ENCODE results near the gene GTSE1. TPM values are rescaled to one million over a fixed set of nuclear protein-coding genes. Genes with fewer than 3 reads are reported as not detected.

The GTSE1 gene
- total and polyA plus RNA-seq, 9 donors, result 4.4 to 14.1 (median 10.8) TPM

DNA sequence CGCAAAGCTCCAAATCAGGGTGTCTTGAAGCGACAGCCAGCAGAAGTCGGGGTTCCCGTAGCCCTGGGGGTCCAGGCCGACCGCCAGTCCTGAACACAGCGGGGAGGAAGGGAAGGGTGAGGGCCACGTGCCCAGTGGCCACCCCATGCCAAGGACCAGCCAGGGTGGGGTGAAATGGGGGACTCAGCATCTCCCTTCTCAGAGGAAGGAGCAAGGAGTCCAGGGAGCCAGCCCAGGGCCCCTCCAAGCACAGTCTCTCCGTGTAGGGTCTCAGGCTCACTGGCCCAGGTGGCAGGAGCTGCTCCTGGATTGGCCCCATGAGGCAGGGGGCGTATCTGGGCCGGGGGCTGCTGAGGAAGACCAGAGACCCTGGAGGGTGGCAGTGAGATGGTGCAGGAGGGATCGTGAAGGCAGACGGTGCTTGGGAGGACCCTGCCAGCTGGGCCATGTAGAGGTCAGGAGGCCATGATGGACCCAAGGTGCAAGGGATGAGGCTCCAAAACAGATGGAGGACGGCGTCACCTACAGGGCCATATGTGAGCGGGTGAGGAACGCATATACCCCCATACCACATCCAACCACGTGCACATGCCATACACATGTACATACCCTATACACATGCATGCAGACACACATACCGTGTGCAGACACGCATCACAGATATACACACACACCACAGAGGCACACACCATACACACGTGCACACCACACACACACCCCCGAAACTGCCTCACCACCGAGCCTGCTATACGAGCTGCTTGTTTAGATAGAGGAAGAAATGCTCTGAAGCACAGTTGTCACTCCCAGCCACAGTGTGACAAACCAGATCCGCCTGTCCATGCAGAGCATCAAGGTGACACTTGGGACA is 73.3 kb downstream of the GTSE1 start:
- no peak overlapping the region for H3K27ac ChIP-seq (ENCODE audit: low read length)
- no peaks in the 10 kb centered on the region for H3K9me3 ChIP-seq (replicated peaks; ENCODE audit: control insufficient read depth, low read depth, low read length)
- no peaks in the 10 kb centered on the region for H3K36me3 ChIP-seq (ENCODE audit: control insufficient read depth, insufficient read depth, low read length)
- H3K4me1 ChIP-seq (ENCODE audit: control insufficient read depth, insufficient read depth, low read length), result peaks cover 5% of the 10 kb centered on the region
- H3K4me3 ChIP-seq (ENCODE audit: low read length), result no peak overlapping the region
- peaks cover 11% of the 10 kb centered on the region for H3K27me3 ChIP-seq (ENCODE audit: control insufficient read depth, insufficient read depth, low read length)
- WGBS (ENCODE audit: insufficient coverage), result 85% methylated on average over 18 of the region's 25 CpGs
- no peak for DNase-seq

DNA sequence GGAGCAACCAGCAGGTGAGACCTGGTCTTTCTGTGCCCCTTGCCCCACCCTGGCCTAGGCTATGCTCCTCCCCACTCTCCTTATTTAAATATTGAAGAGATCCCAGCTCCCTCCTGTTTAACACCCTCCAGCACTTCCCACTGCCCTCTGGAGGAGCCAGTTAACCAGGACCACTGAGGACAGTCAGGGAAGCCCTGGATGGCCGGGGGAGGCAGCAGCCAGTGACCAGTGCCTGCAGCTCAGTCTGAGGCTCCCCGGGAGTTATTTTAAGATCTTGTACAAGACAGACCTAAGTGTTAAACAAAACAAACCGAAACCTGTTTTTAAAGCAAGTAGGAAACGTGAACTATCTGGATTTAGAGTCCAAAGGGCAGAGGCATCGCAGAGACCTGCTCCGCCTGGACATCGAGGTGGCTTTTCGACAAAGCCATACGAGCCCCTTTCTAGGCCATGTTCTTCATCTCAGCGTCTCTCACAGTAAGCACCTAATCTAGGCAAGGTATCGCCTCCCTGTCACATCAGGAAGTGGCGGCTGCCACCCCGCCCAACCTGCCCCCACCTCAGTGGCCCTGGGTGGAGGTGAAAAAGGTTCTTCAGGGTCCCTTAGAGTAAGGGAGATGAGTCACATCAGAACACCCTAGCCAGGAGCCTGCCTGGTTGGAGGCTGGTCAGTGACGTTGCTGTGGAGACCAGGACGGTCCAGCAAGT is 74.1 kb downstream of the GTSE1 start:
- Histone ChIP-seq H3K9me3 (replicated peaks; ENCODE audit: control insufficient read depth, low read depth, low read length) (peaks cover 1% of the 10 kb centered on the region), H3K4me1 (ENCODE audit: control insufficient read depth, insufficient read depth, low read length) (peaks cover 5% of the 10 kb centered on the region), H3K4me3 (ENCODE audit: low read length) (no peak overlapping the region), H3K27ac (ENCODE audit: low read length) (no peak overlapping the region), H3K36me3 (ENCODE audit: control insufficient read depth, insufficient read depth, low read length) (no peaks in the 10 kb centered on the region), H3K27me3 (ENCODE audit: control insufficient read depth, insufficient read depth, low read length) (peaks cover 11% of the 10 kb centered on the region)
- WGBS (ENCODE audit: insufficient coverage), result 83% methylated on average over 11 of the region's 15 CpGs
- no peak for DNase-seq

DNA sequence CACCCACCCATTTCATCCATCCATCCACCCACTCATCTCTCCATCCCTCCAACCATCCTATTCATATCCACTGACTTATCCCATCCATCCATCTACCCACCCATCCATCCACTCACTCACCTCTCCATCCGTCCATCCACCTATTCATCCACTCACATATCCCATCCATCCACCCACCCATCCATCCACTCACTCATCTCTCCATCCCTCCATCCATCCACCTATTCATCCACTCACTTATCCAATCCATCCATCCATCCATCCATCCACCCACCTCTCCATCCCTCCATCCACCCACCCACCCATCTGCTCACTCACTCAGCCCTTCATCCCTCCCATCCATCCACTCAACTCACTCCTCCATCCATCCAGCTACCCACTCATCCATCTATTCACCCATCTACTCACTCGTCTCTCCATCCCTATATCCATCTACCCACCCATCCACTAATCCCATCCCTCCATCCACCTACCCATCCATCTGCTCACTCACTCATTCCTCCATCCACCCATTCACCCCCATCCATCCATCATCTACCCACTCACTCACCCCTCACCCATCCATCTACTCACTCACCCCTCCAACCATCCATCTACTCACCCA is 75.1 kb downstream of the GTSE1 start:
- peaks cover 11% of the 10 kb centered on the region for H3K27me3 ChIP-seq (ENCODE audit: control insufficient read depth, insufficient read depth, low read length)

DNA sequence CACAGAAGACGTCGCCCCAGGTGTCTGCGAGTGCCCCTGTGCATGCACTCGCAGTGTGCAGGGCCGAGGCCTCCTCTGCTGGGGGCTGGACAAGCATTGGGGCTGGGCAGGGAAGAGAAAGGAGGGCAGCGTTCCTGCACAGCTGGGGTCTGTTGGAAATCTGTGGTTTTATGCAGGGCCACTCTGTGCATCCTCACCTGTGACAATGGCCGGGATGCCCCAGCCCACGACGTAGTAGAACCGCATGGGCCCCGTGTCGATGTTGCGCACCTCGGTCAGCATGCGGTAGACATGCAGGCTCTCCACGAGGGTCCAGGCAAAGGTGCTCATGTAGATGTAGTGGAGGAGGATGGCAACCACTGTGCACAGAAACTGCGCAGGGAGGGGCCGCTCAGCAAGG is 76.0 kb downstream of the GTSE1 start:
- Histone ChIP-seq H3K9me3 (replicated peaks; ENCODE audit: control insufficient read depth, low read depth, low read length) (peaks cover 4% of the 10 kb centered on the region), H3K27me3 (ENCODE audit: control insufficient read depth, insufficient read depth, low read length) (peaks cover 5% of the 10 kb centered on the region), H3K4me1 (ENCODE audit: control insufficient read depth, insufficient read depth, low read length) (peaks cover 11% of the 10 kb centered on the region), H3K4me3 (ENCODE audit: low read length) (no peak overlapping the region), H3K27ac (ENCODE audit: low read length) (no peak overlapping the region), H3K36me3 (ENCODE audit: control insufficient read depth, insufficient read depth, low read length) (no peaks in the 10 kb centered on the region)
- no peak for DNase-seq
- 94% methylated on average over 18 of the region's 18 CpGs for WGBS (ENCODE audit: insufficient coverage)

More for the DNA sequence above, 75.1 kb downstream of the GTSE1 start:
- H3K4me3 ChIP-seq (ENCODE audit: low read length), result no peak overlapping the region
- peaks cover 4% of the 10 kb centered on the region for H3K9me3 ChIP-seq (replicated peaks; ENCODE audit: control insufficient read depth, low read depth, low read length)
- H3K4me1 ChIP-seq (ENCODE audit: control insufficient read depth, insufficient read depth, low read length), result peaks cover 5% of the 10 kb centered on the region
- DNase-seq, result no peak
- WGBS (ENCODE audit: insufficient coverage), result 87% methylated on average over 2 of the region's 2 CpGs
- H3K27ac ChIP-seq (ENCODE audit: low read length), result no peak overlapping the region
- no peaks in the 10 kb centered on the region for H3K36me3 ChIP-seq (ENCODE audit: control insufficient read depth, insufficient read depth, low read length)

DNA sequence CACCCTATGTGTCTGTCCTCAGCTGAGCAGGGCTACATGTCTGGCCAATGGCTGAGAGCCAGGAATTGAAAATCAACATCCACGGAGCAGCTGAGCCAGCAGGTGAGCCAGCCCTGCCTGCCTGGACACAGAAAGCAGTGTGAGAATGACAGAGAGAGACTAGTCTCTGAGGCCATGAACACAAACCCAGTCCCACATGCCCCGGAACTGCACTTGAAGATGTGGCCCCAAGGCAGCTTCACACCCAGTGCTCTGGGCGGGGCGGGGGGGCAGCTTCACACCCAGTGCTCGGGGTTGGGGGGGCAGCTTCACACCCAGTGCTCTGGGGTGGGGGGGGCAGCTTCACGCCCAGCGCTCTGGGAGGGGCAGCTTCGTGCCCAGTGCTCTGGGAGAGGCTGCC is 76.5 kb downstream of the GTSE1 start:
- Histone ChIP-seq H3K9me3 (replicated peaks; ENCODE audit: control insufficient read depth, low read depth, low read length) (peaks cover 4% of the 10 kb centered on the region), H3K27ac (ENCODE audit: low read length) (no peak overlapping the region), H3K36me3 (ENCODE audit: control insufficient read depth, insufficient read depth, low read length) (no peaks in the 10 kb centered on the region), H3K4me1 (ENCODE audit: control insufficient read depth, insufficient read depth, low read length) (peaks cover 16% of the 10 kb centered on the region), H3K4me3 (ENCODE audit: low read length) (no peak overlapping the region), H3K27me3 (ENCODE audit: control insufficient read depth, insufficient read depth, low read length) (peaks cover 10% of the 10 kb centered on the region)
- peak; percentile 45 for DNase-seq
- 63% methylated on average over 4 of the region's 8 CpGs for WGBS (ENCODE audit: insufficient coverage)

DNA sequence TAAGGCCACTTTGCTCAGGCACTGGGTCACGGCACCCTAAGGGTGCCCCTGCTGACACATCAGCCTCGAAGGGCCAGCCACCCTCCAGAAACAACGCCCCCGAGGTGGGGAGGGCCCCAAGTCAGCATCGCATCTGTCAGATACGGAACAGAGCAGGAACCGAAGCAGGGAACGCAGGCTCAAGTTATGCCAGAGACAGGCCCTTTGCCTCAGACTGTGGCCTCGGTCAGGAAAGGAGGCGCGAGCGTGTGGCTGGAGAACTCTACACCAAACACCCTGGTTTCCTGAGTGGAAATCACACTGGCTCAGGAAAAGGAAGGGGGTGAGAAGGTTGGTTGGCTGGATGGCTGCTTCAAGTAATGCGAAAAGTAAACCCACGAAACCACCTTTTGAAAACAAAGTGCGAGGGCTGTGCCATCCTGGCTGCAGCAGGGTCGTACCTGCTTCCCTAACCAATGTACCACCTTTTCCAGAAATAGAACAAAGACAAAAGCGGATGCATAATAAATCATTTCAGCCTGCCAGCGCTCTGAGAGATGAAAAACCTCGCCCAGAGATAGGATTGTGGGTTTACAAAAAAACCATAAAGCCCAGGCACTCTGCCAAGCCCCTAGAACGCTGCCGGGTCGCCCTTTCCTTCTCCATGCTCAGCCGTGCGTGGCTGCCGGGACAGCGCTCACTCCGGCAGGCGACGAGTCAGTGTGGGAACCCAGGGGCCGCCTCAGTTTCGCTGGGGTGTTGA is 77.4 kb downstream of the GTSE1 start:
- H3K27ac ChIP-seq (ENCODE audit: low read length), result no peak overlapping the region

DNA sequence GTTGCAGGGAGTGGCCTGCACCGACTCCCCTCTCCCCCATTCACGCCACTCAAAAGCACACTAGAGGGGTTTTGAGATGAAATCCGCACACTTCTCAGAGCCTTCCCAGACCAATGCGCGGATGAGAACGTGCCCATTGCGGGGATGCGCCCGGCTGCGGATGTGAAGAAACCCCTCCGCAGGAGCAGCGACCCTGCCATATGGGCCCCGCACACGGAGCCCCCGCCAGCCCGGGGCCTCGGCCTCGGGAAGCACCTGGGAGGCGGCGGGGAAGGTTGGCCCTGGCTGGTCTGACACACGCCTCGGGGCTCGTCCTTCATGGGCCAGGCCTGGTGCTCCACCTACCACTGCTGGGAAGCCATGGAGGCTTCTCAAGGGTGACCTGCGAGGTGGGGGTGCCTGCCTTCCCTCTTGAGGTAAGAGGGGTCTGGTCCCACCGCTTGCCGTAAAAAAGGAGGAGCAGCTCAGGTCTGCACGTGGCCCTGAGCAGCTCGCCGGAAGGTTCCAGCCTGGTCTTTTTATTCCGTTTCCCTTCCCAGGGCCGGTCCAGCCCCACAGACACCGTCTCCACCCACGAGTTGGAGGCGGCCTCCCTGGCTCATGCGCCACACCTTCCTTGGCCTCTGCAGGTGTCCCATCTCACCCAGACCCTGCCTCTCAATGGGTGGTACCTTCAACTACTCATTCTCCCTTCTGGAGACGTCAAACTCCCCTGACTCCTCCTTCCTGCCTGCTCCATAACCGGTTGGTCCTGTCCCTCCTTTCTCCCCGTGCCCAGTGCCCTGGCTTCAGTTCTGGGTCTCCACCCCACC is 78.2 kb downstream of the GTSE1 start:
- DNase-seq, result no peak
- WGBS (ENCODE audit: insufficient coverage), result 90% methylated on average over 36 of the region's 38 CpGs
- peaks cover 22% of the 10 kb centered on the region for H3K4me1 ChIP-seq (ENCODE audit: control insufficient read depth, insufficient read depth, low read length)
- no peak overlapping the region for H3K27ac ChIP-seq (ENCODE audit: low read length)
- peaks cover 4% of the 10 kb centered on the region for H3K9me3 ChIP-seq (replicated peaks; ENCODE audit: control insufficient read depth, low read depth, low read length)
- H3K36me3 ChIP-seq (ENCODE audit: control insufficient read depth, insufficient read depth, low read length), result no peaks in the 10 kb centered on the region
- H3K27me3 ChIP-seq (ENCODE audit: control insufficient read depth, insufficient read depth, low read length), result peaks cover 13% of the 10 kb centered on the region
- no peak overlapping the region for H3K4me3 ChIP-seq (ENCODE audit: low read length)

More for the DNA sequence above, 77.4 kb downstream of the GTSE1 start:
- no peak for DNase-seq
- H3K4me3 ChIP-seq (ENCODE audit: low read length), result no peak overlapping the region
- peaks cover 22% of the 10 kb centered on the region for H3K4me1 ChIP-seq (ENCODE audit: control insufficient read depth, insufficient read depth, low read length)
- WGBS (ENCODE audit: insufficient coverage), result 65% methylated on average over 8 of the region's 31 CpGs
- peaks cover 4% of the 10 kb centered on the region for H3K9me3 ChIP-seq (replicated peaks; ENCODE audit: control insufficient read depth, low read depth, low read length)
- H3K27me3 ChIP-seq (ENCODE audit: control insufficient read depth, insufficient read depth, low read length), result peaks cover 11% of the 10 kb centered on the region
- H3K36me3 ChIP-seq (ENCODE audit: control insufficient read depth, insufficient read depth, low read length), result no peaks in the 10 kb centered on the region

DNA sequence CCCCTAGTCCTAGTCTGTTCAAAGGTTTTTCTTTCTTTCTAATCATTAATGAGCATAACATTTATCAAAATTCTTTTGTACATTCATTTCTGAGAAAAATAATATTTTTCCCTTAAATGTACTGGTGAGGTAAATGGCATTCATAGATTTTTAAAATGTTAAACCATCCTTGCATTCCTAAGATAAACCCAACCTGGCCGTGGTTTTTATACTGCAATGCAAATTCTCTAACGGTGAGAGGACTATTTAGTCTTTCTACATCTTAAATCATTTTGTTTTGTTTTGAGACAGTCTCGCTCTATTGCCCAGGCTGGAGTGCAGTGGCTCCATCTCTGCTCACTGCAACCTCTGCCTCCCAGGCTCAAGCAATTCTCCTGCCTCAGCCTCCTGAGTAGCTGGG is 79.4 kb downstream of the GTSE1 start:
- H3K4me3 ChIP-seq (ENCODE audit: low read length), result no peak overlapping the region
- WGBS (ENCODE audit: insufficient coverage), result 100% methylated on average over 1 of the region's 3 CpGs
- H3K27me3 ChIP-seq (ENCODE audit: control insufficient read depth, insufficient read depth, low read length), result peaks cover 15% of the 10 kb centered on the region
- H3K9me3 ChIP-seq (replicated peaks; ENCODE audit: control insufficient read depth, low read depth, low read length), result peaks cover 4% of the 10 kb centered on the region
- H3K27ac ChIP-seq (ENCODE audit: low read length), result no peak overlapping the region
- no peaks in the 10 kb centered on the region for H3K36me3 ChIP-seq (ENCODE audit: control insufficient read depth, insufficient read depth, low read length)
- peaks cover 22% of the 10 kb centered on the region for H3K4me1 ChIP-seq (ENCODE audit: control insufficient read depth, insufficient read depth, low read length)
- DNase-seq, result no peak

DNA sequence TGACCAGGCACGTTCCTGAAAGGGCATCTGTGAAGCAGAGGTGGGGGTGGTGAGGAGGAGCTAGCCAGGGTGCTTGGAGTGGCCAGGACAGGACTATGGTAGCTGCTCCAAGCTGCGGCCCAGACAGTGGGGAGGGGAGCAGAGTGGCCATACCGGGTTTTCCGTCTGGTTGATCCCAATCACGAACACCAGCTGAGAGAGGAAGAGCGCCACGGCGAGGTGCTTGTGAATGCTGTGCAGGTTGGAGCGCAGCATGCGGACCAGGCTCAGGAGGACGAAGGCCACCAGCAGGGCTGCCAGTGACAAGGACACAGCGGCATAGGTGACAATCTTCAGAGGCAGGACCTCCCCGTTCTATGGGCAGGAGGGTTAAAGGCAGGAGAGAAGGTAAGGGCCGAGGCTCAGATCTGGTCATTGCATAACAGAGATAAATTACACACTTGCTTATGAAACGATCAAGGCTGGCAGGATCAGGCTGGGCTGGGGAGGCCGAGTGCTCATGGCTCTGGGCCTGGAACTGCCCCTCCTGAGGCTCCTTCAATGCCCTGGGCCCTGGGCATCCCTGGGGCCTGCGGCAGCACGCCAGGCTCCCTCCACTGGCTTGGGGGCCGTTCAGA is 80.3 kb downstream of the GTSE1 start:
- Histone ChIP-seq H3K36me3 (ENCODE audit: control insufficient read depth, insufficient read depth, low read length) (no peaks in the 10 kb centered on the region), H3K27ac (ENCODE audit: low read length) (no peak overlapping the region), H3K27me3 (ENCODE audit: control insufficient read depth, insufficient read depth, low read length) (peaks cover 15% of the 10 kb centered on the region), H3K4me1 (ENCODE audit: control insufficient read depth, insufficient read depth, low read length) (peaks cover 22% of the 10 kb centered on the region), H3K9me3 (replicated peaks; ENCODE audit: control insufficient read depth, low read depth, low read length) (peaks cover 4% of the 10 kb centered on the region), H3K4me3 (ENCODE audit: low read length) (no peak overlapping the region)
- no peak for DNase-seq
- WGBS (ENCODE audit: insufficient coverage), result 91% methylated on average over 17 of the region's 19 CpGs
